HepG2 (cell line): Measurements from ENCODE around the gene LCE1B. TPM values are rescaled to one million over a fixed set of nuclear protein-coding genes. Genes with fewer than 3 reads are reported as not detected.

Experiments used
- CHD2 ChIP-seq: IDR thresholded peaks from 2 replicates; pipeline ENCODE4 v1.6.1; 2011; ENCODE audit warnings: low read depth, low read length, improper control_type of control experiment
- DNMT1 ChIP-seq: sonication (generic); formaldehyde crosslinking; IDR thresholded peaks from 2 replicates; pipeline ENCODE4 v1.5.1; 2020; ENCODE audit warnings: mild to moderate bottlenecking, missing genetic modification reagents
- HNF1B ChIP-seq: sonication (generic); formaldehyde crosslinking; IDR thresholded peaks from 2 replicates; pipeline ENCODE4 v1.5.1; 2020; ENCODE audit warnings: mild to moderate bottlenecking, moderate library complexity, missing genetic modification reagents
- HNRNPL ChIP-seq: fragments of 200-400 bp; formaldehyde crosslinking; IDR thresholded peaks from 2 replicates; pipeline ENCODE4 v1.6.1; 2017; ENCODE audit warnings: mild to moderate bottlenecking, low read depth, low read length
- KDM4B ChIP-seq: sonication (generic); formaldehyde crosslinking; IDR thresholded peaks from 2 replicates; pipeline ENCODE4 v1.4.0; 2020; ENCODE audit warnings: missing genetic modification reagents
- RCOR2 ChIP-seq: IDR thresholded peaks from 2 replicates; pipeline ENCODE4 v1.6.1; 2016; ENCODE audit warnings: missing biosample characterization, missing genetic modification reagents
- SNRNP70 ChIP-seq: fragments of 200-400 bp; formaldehyde crosslinking; IDR thresholded peaks from 2 replicates; pipeline ENCODE4 v1.6.1; 2017; ENCODE audit warnings: mild to moderate bottlenecking, low read depth, low read length, moderate library complexity
- USF2 ChIP-seq, 2 experiments: sonication (generic) in 1 of 2; formaldehyde crosslinking in 1 of 2; IDR thresholded peaks; 2 replicates each; pipeline versions ENCODE4 v1.5.1 to v1.6.1; 2011 to 2020; ENCODE audit warnings: borderline replicate concordance in 1 of 2, low read depth in 1 of 2, low read length in 1 of 2, mild to moderate bottlenecking in 1 of 2, missing genetic modification reagents in 1 of 2, moderate library complexity in 1 of 2
- ZNF318 ChIP-seq: sonication (generic); formaldehyde crosslinking; IDR thresholded peaks from 2 replicates; pipeline ENCODE4 v1.4.0; 2020; ENCODE audit warnings: mild to moderate bottlenecking, missing genetic modification reagents
- ZNF691 ChIP-seq: sonication (generic); formaldehyde crosslinking; IDR thresholded peaks from 2 replicates; pipeline ENCODE4 v1.4.0; 2020; ENCODE audit warnings: missing genetic modification reagents, low read depth, mild to moderate bottlenecking, borderline replicate concordance
- ZNF761 ChIP-seq: sonication (generic); formaldehyde crosslinking; conservative IDR thresholded peaks from 2 replicates; pipeline ENCODE4 v1.4.0; 2020; ENCODE audit warnings: mild to moderate bottlenecking, missing genetic modification reagents
- ZSCAN22 ChIP-seq: sonication (generic); formaldehyde crosslinking; IDR thresholded peaks from 2 replicates; pipeline ENCODE4 v1.4.0; 2020; ENCODE audit warnings: mild to moderate bottlenecking, missing genetic modification reagents
- ZUFSP ChIP-seq: sonication (generic); formaldehyde crosslinking; IDR thresholded peaks from 2 replicates; pipeline ENCODE4 v1.9.0; 2021; ENCODE audit warnings: missing genetic modification reagents, mild to moderate bottlenecking, borderline replicate concordance
- polyA plus RNA-seq, 8 experiments: library from polyadenylated mRNA; depleted of rRNA in 3 of 8; stranded (reverse) in 7 of 8; unstranded in 1 of 8; fragments of >200 nt; fragmentation: Illumina TruSeq in 4 of 8; extraction: Trizol in 4 of 8; gene quantifications; 2 replicates each; pipeline versions ENCODE4 v1.2.1 to v1.2.3, GENCODE V29; 2011 to 2016; ENCODE audit warnings: low read depth in 4 of 8, missing spikeins in 1 of 8, mixed read lengths in 1 of 8; ENCODE audit not compliant: insufficient read depth in 1 of 8
- total RNA-seq, 5 experiments: library from RNA; depleted of rRNA; stranded (reverse); fragments of >200 nt; fragmentation: Illumina TruSeq; extraction: Trizol; gene quantifications; 2 replicates each; pipeline ENCODE4 v1.2.3, GENCODE V29; 2016; ENCODE audit warnings: low read depth in 1 of 5

LCE1B gene
- total and polyA plus RNA-seq, 2 of the 13 experiments (the other 11 are each of a cell fraction or from before 2014, with no cell fraction given): not detected

GRCh38 chr1:152836870-152837269 is 25.1 kb downstream of the LCE1B start (continued):
- TF ChIP-seq USF2 (IDR thresholded peaks at IDR 0.05; ENCODE audit: low read depth, low read length) (no peak), USF2 (CRISPR knock-in tag; IDR thresholded peaks at IDR 0.05; ENCODE audit: borderline replicate concordance) (no peak), SNRNP70 (no peak), ZNF761 (CRISPR knock-in tag) (no peak), ZNF318 (CRISPR knock-in tag) (no peak), HNF1B (CRISPR knock-in tag) (no peak), HNRNPL (no peak), CHD2 (no peak), DNMT1 (CRISPR knock-in tag) (no peak), RCOR2 (no peak), ZUFSP (no peak), ZSCAN22 (CRISPR knock-in tag) (no peak), KDM4B (CRISPR knock-in tag) (no peak), ZNF691 (no peak)
